NCI-H82 treated with DMSO at 0.1 percent for 48 hours (cell line): ENCODE data around the gene ANKH.

Experiments
- DNase-seq: peaks from one replicate; lab custom pipeline; 2025; ENCODE audit not compliant: unreplicated experiment; lab: John Stamatoyannopoulos, UW

ANKH gene

DNA sequence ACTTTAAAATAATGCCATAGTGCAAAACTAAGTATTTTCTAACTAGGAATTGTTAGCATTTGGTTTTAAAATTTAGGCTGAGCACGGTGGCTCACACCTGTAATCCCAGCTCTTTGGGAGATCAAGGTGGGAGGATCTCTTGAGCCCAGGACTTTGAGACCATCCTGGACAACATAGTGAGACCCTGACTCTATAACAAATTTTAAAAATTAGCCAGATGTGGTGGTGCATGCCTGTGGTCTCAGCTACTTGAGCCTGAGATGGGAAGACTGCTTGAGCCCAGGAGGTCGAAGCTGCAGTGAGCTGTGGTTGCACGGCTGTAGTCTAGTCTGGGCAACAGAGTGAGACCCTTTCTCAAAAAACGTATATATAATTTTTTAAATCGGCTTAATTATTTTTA is 202.2 kb downstream of the ANKH start:
- no peak for DNase-seq

DNA sequence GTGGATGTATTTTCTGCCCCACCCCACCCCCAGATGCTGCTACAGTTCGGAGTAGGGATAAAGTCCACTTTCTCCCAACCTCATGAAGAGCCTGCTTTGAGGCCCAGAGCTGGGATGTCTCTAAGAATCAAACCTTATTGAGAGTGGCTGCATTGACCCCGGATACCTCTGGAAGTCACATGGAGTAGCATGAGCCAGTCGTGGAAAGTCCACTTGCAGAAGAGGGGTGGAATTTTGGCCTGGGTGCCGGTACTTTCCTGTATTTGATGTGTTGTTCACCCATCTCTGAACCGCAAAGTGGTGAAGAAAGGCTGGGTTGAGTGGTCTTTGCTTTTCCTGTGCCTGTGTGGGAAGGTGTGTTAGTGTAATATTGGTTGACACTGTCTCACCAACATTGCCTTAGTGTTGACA is 203.4 kb downstream of the ANKH start:
- DNase-seq = no peak

DNA sequence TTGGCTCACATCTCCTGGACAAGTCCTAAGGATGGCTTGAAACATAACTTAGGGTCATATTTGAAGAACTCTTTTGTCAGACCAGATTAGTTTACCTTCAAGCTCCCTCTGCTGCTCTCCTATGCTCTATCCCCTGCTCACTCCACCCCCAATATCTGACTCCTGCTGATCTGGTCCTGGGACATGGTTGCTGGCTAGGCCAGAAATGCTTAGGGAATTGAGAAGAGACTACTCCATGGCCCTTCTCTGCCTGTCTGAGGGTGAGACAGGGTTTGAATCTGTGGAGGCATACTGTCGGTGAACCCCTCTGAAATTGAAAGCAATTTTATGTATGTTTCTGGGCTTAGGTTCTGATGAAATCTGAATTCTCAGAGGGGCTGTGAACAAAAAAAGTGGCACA is 203.8 kb downstream of the ANKH start:
- no peak for DNase-seq

DNA sequence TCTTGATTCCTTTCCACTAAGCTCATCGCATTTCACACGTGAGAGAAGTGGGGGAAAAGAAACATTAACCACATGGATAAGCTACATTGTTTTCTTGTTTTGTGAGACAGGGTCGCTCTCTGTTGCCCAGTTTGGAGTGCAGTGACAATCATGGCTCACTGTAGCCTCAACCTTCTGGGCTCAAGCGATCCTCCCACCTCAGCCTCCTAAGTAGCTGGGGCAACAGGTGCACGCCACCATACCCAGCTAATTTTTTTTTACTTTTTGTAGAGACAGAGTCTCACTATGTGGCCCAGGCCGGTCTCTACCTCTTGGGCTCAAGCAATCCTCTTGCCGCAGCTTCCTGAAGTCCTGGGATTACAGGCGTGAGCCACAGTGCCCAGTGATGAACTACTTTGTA is 204.3 kb downstream of the ANKH start:
- no peak for DNase-seq

DNA sequence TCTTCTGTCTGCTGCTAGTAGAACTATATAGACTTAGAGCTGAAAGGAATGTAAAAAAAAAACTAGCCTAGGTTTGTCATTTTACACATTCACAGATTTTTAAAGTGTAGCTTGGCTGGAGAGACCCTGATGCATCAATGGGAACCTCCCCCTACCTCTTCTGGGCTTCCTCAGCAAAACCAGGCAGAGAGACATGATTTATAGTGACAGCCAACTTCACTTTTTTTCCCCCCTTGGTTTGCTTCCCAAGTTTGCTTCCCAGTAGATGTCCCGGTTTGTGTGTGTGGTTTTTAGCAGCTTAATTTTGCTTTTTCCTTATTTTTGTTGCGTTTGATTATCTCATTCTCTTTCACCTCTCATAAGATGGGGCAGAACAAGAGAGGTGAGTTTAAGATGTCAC is 205.2 kb downstream of the ANKH start:
- no peak for DNase-seq

DNA sequence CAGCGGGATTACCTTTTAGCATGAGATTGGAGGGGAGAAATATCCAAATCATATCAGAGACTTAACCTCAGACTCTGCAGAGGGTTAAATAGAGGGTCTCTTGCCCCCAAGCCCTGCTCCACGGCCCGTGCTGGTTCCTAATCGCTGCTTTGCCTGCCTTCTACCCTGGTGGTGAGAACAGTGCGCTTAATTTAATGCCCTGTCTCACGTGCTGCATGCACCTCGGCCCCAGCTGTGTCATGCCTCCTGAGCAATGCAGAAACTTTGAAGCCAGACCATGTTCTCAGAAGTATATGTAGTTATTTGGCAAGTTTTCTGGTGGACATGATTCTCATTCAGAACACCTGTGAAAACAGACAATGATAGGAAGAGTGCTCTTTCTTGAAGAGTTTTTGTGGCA is 205.6 kb downstream of the ANKH start:
- peak; percentile 4 for DNase-seq

DNA sequence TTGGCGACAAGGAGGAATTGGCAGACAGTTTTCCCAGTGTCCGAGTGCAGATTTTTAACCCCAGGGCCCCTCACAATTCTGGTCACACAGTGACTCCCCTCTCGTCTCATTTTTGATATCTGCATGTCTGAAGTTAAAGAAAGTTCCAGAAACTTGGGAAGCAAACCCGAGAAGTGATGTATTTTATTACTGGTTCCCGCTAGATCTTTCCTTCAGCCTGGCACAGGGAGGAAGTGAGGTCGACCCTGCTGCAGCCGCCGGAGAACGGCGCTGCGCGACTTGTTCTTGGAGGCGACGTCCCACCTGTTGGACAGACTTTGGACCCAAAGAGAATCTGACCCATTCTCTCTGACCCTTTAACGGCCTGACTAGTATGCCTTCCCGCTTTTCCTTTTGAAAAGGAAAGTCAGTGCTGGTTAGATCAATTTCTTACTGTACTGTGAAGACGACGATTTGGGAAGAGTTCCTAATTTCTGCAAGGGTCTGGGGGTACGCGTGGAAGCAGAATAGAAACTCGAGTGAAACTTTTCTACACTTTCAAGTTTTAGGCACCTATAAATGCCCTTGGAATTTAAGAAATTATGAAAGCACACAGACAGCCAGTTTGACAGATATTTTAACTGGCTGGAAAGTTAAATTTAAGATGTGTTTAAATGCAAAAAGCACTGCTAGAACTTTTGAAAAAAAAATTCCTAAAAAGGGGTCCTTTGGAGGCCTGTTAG is 206.3 kb downstream of the ANKH start:
- no peak for DNase-seq

DNA sequence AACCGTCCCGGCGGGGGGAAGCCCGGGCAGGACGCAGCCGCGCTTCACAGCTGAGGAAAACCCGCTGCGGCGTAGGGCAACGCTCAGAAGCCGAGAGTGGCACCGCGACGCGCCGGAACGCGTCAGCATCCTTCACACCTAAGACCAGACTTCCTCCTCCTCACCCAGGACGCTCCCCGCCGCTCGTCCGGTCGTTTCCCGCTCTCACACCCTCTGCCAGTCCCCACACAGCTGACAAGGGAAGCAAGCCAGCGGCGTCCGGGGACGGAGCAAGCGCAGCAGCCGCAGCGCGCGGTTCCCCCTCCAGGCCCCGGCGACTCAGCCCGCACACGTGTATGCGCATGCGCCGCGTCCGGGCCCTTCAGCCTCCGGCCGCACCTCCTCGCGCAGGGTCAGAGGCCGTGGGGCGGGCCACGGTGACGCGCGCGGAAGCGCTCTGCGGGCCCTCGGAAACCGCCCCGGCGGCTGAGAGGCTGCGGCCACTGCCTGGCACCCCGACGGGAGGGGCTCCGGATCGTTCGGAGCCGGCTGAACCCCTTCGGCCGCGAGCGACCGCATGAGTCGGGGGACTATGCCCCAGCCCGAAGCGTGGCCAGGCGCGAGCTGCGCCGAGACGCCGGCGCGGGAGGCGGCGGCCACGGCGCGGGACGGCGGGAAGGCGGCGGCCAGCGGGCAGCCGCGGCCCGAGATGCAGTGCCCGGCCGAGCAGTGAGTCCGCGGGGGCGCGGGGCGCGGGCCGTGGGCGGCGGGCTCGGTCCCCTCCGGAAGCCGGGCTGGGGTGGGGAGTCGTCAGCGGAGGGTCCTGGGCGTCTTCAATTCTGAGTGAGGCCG is 207.1 kb downstream of the ANKH start, which contains the start of gene OTULIN:
Gene OTULIN, plus strand, starts transcription at position 449 of the 831 bp plus-strand sequence. Its CDS starts 108 bp downstream, at position 557.
- peak; percentile 63 for DNase-seq

DNA sequence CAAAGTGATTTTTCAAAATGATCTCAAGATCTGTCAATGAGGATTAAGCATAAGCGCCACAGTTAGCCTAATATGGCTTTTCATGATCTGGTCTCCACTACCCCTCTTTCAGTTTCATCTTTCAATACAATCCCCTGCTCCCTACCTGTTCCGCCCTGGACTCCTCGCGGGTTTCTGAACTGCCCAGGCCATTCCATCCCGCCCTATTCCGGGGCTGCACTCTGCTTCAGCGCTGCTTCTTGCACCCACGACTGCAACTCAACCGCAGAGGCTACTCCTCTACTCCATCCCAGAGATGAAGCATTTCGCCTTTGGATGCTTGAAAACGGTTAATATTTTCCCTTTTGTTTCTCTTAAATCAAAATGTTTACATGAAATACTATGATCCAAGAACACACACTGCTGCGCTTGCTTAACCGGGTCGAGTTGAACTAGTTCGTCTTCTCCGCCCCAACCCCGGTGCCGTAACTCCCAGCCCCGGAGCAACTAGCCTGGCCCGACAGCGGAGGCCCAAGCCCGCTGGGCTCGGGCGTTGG is 207.8 kb downstream of the ANKH start:
- peak; percentile 9 for DNase-seq

DNA sequence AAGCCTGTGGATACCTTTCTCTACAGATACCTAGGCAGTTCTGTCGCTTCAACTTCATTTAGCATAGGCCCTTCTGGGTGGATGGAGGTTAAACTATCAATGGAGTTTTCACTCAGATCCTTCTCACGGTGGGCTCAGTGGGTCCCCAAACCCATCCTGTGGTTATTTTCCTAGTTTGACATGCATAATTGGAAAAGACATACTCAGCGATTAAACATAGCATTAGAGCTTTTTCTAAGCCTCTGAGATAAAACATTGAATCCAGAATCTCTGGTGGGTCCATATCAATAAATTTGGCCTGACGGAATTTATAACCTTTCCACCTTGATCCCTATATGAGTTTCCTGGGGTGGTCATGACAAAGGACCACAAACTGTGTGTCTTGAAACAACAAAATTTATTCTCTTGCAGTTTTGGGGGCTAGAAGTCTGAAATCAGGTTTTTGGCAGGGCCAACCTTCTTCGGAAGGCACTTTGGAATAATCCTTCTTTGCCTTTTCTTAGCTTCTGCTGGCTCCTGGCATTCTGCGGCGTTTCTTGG is 208.8 kb downstream of the ANKH start:
- no peak for DNase-seq

DNA sequence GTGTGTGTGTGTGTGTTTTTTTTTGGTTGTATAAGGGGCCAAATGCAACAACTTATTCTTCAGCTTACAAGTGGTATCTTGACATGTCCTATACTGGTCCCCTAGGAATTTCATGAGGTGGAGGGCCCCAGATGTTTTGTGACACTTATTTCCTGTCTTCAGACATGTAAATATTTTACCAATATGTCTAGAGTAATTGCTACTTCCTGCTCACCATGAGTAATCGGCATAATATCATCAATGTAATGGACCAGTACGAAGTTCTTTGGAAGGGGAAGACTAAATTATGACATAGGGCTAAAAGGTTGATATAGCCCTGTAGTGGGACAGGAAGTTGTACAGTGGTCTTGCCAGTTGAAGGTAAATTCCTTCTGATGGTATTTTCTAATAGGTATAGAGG is 210.7 kb downstream of the ANKH start:
- no peak for DNase-seq

DNA sequence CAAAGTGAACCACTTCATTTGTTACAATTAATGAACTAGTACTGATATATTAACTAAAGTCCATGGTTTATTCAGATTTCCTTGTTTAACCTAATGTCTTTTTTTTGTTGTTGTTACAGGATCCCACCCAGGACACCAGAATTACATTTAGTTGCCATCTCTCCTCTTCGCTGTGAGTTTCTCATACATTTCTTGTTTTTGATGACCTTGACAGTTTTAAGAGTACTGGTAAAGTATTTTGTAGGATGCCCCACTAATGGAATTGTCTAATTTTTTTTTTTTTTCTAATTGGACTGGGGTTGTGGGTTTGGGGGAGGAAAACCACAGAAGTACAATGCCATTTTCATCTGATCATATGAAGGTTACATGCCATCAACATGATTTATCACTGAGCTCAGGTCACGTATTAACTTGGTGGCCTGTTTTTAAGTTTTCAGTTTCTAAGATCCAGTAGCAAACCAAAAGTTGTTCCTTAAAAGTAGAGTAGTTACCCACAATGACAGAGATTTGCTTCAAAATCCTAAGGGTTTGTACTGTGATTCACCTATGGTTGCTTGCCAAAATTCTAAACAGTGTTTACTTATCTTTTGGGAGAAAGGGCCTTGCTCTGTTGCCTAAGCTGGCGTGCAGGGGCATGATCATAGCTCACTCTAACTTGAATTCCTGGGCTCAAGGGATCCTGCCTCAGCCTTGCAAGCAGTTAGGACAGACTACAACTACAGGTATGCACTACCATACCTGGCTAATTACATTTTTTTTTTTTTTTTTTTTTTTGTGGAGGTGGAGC is 211.6 kb downstream of the ANKH start:
- no peak for DNase-seq

DNA sequence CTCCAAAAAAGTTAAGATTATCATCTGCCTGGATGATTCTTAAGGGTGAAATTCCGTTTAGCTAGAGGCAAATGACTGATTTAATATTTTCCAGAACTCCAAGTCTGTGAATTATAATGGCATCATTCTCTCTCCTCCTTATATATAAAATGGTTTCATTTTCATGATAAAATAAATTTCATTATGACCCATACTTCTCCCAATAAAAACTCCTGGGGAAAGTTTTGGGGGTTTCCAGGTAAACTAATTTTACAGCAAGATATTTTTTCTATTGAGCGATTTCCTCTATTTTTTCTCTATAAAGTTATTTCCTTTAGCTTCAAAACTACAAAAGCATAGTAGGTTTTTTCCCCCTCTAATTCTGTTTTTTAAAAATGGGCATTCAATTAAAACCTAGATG is 214.7 kb downstream of the ANKH start:
- no peak for DNase-seq

DNA sequence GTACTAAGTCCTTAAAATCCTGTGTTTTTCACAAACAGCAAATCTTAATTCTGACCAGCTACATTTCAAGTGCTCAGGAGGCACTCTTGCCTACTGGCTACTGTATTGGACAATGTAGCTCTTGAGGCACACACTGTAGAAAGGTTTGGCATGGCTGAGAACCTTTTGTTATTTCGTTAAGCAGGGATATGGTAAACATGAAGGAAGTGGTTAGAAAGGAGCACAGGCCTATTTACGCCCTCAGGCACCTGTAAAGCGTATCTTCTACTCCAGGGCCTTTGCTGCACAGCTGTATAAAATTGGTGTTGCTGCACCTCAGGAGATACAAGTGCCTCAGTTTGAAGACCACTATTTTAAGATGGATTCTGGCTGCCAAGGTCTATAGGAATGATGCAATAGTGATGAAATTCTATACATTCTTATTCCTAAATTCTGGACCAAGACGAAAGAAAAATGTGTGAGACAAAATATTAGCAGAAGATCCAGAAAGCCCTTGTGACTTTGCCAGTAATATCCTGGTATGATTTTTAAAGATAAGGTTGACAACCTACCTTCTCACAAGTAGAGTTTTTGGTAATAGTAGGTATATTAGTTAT is 216.3 kb downstream of the ANKH start:
- DNase-seq = no peak
